Measurements from ENCODE around the gene KCNS1.
"Not testable (repeated sequence)": the region's sequence is repeated elsewhere in the genome, so short reads cannot be mapped to it uniquely, and the experiment has no call there.

The KCNS1 gene, protein sequence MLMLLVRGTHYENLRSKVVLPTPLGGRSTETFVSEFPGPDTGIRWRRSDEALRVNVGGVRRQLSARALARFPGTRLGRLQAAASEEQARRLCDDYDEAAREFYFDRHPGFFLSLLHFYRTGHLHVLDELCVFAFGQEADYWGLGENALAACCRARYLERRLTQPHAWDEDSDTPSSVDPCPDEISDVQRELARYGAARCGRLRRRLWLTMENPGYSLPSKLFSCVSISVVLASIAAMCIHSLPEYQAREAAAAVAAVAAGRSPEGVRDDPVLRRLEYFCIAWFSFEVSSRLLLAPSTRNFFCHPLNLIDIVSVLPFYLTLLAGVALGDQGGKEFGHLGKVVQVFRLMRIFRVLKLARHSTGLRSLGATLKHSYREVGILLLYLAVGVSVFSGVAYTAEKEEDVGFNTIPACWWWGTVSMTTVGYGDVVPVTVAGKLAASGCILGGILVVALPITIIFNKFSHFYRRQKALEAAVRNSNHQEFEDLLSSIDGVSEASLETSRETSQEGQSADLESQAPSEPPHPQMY

DNA sequence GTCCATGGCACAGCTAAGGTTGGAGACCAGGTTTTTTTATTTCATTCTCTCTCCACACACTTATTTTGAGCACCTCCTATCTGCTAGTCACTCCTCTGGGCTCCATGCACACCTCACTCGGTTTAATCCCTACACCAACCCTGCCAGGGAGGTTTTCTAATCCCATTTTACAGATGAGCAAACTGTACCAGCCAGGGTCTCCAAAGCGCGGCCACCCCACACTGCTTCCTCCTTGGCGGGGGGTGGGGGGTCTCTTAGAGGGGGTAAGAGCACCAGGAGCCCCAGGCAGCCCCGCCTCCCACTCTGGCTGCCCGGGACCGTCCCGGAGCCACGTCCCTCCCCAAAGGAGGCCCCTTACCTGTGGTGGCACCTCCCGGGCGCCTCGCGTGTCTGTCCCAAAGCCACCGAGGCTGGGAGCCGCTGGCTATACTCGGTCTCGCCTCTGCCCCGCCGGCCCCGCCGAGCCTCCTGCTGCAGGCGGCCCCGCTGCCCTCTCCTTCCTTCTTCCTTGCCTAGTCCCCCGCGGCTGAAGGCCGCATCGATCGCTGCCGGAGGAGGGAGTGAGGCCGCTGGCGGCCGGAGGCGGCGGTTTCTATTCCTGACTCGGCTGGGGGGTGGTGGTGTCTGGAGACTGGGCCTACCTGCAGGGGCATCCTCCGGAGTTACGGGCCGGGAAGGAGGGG lies at the start of gene KCNS1:
Gene KCNS1 (minus strand): TSS at position 565 of the 683 bp plus-strand sequence. CDS start 1,891 bp downstream, outside the sequence.
- no peak for DNase-seq

DNA sequence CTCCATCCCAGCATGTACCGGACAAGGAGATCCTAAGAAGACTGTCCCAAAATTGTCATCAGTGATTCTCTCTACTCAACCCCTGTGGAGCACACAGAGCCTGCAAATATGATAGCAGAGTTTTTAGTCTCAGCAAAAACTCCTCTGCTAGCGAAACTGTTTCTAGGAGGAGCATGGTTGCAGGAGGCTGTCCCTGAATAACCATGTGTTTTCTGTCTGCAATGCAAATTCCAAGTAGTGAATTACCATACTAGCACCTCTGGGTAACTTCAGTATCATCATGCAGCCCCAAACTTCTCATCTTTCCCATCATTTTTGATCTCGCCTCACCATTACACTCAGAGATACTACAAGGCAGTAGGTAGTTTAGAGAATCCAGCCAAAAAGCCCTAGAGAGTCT lies 48.1 kb upstream of the KCNS1 start:
- no peak for DNase-seq

DNA sequence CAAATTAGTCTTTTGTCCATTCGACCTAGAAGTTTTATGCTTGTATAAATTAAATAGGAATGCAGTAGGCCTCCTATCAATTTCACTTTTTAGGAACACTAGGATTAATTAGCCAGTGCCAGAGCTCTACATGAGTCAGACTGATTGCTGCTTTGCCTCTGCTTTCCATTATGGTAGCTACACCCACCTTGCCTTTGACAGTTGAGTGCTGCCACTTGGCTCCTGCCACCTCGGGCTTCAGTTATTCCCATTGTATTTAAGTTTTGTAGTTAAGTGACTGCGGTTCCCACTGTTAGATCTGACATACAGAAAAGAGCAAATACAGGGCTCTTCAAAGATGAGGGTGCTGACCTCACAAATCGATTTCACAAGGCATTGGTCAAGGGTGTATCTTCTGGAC lies 39.9 kb upstream of the KCNS1 start:
- no peak for DNase-seq

GRCh38 chr20:45139733-45140375 lies 38.9 kb upstream of the KCNS1 start:
- not testable (repeated sequence) for DNase-seq

DNA sequence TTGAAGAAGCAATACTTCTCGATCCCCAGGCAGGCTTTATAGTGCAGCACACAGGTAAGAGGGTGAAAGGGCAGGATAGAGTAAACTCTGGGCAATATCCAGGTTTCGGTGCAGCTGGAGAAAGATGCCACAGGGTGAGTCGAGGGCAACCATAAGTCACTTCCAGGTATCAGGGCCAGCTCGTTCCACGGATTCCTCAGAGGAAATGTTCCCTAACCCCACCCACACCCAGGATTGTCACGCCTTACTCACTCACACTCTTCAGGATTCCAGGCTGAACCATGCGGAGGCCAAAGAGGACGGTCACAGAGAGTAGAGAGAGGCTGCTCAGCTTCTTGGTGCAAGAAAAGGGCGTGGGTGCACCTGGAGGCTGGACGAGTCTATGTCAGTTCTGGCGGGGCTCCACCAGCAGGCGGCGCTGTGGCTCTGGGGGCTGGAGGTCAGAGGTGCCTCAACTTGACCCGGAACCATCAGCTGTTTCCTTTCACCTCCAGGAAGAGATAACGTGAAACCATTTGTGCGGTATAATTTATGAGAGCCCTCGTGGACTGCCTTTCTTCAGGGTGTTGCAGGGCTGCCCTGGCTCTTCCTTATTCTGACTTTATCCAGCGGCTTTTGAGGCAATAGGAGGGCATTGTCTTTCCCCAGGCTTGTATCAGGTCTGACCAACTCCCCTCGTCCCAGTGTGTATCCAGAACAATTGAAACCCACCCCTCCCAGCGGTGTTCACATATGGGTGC lies 37.8 kb upstream of the KCNS1 start:
- DNase-seq, result peak; percentile 25

GRCh38 chr20:45136911-45137310 lies 36.0 kb upstream of the KCNS1 start:
- DNase-seq, result no peak

GRCh38 chr20:45128099-45128498 lies 27.2 kb upstream of the KCNS1 start:
- no peak for DNase-seq

- DNase-seq, result no peak
Measured at GRCh38 chr20:45124365-45124764, 23.4 kb upstream of the KCNS1 start, which contains the start of gene WFDC12. Gene WFDC12, minus strand, starts transcription at chr20:45124465. Its CDS starts 18 bp downstream, at chr20:45124447.

- DNase-seq, result no peak
Measured at GRCh38 chr20:45121388-45121787, 20.5 kb upstream of the KCNS1 start.

DNA sequence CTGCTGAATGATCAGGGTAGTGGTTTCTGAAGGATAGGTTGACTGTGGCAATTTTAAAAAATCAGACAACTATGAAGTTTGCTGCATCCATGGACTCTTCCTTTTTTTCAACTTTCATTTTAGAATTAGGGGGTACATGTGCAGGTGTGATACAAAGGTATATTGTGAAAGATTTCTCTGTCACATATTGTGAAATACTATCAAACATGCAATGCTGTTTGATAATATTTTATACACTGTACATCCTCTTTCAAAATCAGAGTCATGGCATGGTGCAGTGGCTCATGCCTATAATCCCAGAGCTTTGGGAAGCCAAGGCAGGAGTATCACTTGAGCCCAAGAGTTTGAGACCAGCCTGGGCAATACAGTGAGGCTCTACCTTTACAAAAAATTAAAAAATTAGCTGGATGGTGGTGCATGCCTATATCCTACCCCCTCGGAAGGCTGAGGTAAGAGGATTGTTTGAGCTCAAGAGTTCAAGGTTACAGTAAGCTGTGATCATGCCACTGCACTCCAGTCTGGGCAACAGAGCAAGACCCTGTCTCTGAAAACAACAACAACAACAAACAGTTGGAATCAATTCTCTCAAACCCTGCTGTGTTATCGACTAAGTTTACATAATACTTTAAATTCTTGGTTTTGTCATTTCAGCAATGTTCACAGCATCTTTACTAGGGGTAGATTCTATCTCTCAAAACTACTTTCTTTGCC lies 18.8 kb upstream of the KCNS1 start:
- DNase-seq, result no peak

- DNase-seq, result no peak
Measured at GRCh38 chr20:45118028-45118427, 17.1 kb upstream of the KCNS1 start.

GRCh38 chr20:45117581-45117980 lies 16.7 kb upstream of the KCNS1 start:
- DNase-seq, result no peak

DNA sequence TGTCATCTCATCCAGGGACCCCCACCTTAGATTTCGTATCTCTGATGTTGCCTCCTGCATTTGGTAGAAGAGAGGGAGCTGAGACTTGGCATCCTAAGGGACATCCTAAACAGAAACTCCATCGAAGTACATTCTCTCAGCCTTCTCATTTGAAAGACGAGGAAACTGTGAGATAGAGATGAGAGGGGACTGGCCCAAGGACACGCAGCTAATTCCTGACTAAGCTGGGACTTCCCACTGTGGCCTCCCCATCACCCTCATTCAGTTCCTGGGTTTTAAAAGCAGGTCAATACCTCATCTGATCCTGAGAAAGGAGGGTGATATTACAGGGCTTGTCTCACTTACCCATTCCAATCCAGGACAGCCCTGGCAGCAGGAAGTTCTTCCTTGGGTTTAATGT lies 14.9 kb upstream of the KCNS1 start:
- DNase-seq, result no peak

DNA sequence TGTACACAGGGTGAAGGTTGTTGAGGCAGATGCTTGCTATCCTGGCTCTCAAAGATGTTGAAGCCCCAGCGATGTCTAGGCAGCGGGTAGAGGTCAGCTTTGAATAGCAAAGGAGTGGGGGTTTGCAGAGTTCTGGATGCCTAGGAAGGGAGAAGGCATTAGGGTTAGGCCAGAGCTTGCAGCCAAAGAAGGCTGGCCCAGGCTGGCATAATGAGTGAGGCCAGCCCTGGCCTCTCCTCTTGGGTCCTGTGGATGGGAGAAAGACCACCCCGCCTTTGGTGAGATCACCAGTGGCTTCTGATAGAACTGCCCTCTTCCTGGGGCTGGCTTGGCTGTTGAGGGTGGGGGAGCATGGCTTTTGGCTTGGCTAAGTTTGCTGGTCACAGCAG lies 14.5 kb upstream of the KCNS1 start:
- DNase-seq, result no peak

DNA sequence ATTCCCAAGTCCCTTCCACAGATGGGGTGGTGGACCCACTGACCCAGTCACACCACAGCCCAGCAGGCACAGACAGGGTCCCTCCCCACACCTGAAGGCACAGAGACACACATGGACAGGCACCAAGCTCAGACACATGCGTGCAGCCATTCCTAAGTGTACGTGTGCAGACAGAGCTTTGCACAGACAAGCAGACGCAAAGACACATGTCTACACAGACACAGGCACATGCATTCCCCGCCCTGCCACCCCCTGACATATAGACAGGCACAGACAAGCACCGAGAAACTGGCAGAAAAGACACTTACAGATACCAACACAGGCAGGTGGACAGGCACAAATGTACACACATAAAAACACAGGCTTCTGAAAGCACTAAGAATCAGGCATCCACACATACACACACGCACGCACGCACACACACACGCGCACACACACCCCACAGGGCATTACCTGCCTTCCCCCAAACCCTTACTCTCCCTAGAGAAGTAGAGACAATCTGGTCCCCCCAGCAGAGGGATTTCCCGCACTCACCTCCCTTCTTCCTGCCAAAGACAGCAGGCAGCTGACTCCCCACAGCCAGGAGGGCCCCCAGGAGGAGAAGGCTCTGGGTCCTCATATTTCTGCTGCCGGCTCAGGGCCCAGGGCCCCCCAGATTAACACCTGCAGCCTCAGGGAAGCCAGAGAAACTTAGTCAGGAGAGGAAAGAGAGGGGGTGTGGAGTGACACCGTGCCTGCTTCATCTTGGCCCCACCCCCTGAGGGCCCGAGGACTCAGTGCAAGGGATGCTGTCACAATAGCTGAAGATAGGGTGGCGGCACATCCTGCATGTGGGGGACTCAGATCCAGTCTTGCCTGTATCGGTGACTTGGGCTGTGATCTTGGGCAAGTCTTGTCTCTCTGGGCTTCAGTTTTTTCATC lies 13.8 kb upstream of the KCNS1 start, which contains the start of gene WFDC5:
Gene WFDC5 (minus strand): TSS at position 710 of the 921 bp plus-strand sequence. CDS start 91 bp downstream, at position 619.
- no peak for DNase-seq

GRCh38 chr20:45113865-45114264 lies 12.9 kb upstream of the KCNS1 start:
- DNase-seq, result no peak

DNA sequence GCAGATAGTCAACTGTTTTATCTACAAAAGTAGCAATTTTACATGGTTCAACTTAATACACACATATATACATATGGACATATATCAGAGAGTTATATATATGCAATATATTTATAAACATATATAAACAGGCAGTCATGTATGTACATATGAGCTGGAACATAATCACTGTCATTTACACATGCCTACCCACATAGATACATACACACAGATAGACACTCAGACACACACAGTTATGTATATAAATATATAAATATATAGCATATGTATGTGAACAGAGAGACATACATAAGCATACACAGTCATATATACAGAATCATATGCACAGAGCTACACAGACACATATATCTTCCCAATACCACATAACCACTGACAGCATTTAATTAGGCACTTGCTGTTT lies 11.8 kb upstream of the KCNS1 start:
- DNase-seq, result no peak

DNA sequence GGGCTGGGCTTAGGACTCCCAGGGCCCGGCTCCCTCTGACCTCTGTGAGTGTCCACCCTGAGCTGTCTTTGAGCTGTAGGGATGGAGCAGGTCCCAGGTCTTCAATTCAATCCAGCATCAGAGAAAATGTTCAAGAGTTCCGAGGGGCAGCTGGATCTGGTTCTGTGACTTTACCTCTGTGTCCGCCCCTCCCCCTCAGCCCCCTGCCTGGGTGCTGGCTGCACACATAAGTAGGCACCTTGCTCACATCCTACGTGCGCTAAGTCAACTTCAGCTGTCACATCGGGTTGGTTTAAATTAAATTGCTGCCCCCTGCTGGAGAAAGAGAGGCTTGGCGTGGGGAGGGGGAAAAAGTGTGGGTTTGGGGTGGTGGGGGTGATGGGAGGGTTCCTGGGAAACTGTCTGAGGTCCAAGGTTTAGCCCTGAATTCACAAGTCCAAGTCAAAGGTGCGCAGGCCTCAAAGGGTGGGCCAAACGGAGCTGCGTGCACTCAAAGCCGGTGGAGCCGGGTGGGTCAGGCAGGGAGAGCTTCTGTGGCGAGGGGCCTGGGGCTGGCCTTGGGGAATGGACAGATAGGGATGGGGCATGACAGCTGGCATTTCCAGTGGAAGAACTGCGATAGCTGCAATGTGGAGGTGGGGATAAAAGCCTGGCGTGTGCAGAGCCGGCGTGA lies 11.0 kb upstream of the KCNS1 start:
- no peak for DNase-seq

DNA sequence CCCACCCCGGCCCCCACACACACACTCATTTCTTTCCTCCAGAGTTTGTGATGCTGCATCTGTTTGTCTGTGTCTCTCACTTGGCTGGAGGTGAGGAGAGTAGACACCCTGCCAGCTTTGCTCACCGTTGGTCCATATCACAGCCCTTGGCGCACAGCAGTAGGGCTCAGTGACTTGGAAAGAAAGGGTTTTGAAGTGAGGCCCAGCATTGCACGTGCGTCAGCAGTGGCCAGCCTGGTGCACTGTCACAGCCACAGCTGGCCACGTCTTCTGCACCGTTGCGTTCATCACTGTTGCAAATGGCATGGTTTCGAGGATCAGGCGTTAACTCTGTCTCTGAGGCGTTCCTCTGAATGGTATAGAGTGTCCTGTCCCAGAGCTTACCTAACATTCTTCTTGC lies 10.4 kb upstream of the KCNS1 start:
- no peak for DNase-seq

- DNase-seq, result no peak
Measured at GRCh38 chr20:45110301-45110700, 9.4 kb upstream of the KCNS1 start.

Data from NCI-H1105 treated with DMSO at 0.1 percent for 48 hours (cell line).